GM10248 (cell line): ENCODE data around the gene ISYNA1.
"Not testable (repeated sequence)": the region's sequence is repeated elsewhere in the genome, so short reads cannot be mapped to it uniquely, and the experiment has no call there.

ENCODE experiments used
- CTCF ChIA-PET: fragments of 300-600 bp; sonication (Branson Sonifier 250); formaldehyde crosslinking; extraction: SDS; loops from one replicate; lab custom pipeline; 2021; ENCODE audit warnings: antibody characterized with exemption; lab: Yijun Ruan, JAX
- POLR2A ChIA-PET: fragments of 350-650 bp; sonication (Branson Sonifier 250); formaldehyde crosslinking; extraction: SDS; loops from one replicate; lab custom pipeline; 2020; ENCODE audit warnings: antibody characterized with exemption; lab: Yijun Ruan, JAX
- DNase-seq: peaks from one replicate; pipeline ENCODE4 v3.0.0; 2012; ENCODE audit errors: extremely low spot score
- TF ChIP-seq, protein P1 (sequence below): IDR thresholded peaks from 2 replicates; pipeline ENCODE4 v1.5.1; 2012; ENCODE audit warnings: mild to moderate bottlenecking, low read depth; ENCODE audit errors: extremely low read depth, missing control alignments, control extremely low read depth

The ISYNA1 gene

DNA sequence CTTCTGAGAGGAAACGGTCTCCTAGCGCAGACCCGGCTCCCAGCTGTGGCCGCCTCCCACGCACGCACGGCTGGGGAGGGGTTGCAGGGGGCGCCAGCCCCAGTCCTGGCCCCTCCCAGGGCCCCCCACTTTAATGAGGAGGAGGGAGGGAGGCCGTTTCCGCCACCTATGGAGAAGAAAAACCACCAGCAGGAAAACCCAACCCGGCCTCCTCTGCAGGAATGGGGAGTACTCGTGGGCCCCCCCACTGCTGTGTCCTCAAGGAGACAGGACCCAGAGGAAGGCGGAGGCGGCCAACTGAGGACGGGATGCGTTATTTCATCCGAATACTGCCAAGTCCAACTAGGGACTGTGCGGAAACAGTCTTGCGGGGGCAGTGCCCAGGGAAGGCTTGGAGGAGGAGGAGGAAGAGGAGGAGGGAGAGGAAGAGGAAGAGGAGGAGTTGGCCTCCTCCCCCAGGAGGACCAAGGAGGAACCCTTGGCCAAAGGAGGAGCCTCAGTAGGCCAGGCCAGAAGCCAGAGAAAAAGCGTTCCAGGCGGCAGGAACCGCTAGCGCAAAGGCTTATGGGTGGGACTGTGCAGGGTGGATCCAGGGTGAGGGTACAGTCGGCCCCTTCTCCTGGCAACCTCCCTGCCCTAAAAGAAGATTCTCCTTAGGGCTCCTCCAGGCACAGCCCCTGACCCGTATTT, 22.6 kb downstream of the ISYNA1 start:
- no peak for DNase-seq
- TF ChIP-seq, protein P1, sequence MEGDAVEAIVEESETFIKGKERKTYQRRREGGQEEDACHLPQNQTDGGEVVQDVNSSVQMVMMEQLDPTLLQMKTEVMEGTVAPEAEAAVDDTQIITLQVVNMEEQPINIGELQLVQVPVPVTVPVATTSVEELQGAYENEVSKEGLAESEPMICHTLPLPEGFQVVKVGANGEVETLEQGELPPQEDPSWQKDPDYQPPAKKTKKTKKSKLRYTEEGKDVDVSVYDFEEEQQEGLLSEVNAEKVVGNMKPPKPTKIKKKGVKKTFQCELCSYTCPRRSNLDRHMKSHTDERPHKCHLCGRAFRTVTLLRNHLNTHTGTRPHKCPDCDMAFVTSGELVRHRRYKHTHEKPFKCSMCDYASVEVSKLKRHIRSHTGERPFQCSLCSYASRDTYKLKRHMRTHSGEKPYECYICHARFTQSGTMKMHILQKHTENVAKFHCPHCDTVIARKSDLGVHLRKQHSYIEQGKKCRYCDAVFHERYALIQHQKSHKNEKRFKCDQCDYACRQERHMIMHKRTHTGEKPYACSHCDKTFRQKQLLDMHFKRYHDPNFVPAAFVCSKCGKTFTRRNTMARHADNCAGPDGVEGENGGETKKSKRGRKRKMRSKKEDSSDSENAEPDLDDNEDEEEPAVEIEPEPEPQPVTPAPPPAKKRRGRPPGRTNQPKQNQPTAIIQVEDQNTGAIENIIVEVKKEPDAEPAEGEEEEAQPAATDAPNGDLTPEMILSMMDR = no peak
- CTCF ChIA-PET = interaction anchor here (0.7 to 16.0 kb wide), 9 partner anchors 9 to 207 kb away, joined by 3 to 380 read pairs (median 7); partner anchors contain the start of genes GDF15, JUND, LRRC25 and LSM4
- POLR2A ChIA-PET = interaction anchor here (0.7 to 5.6 kb wide), 3 partner anchors 22 to 135 kb away, joined by 3 to 43 read pairs (median 19); partner anchors contain the start of gene JUND

DNA sequence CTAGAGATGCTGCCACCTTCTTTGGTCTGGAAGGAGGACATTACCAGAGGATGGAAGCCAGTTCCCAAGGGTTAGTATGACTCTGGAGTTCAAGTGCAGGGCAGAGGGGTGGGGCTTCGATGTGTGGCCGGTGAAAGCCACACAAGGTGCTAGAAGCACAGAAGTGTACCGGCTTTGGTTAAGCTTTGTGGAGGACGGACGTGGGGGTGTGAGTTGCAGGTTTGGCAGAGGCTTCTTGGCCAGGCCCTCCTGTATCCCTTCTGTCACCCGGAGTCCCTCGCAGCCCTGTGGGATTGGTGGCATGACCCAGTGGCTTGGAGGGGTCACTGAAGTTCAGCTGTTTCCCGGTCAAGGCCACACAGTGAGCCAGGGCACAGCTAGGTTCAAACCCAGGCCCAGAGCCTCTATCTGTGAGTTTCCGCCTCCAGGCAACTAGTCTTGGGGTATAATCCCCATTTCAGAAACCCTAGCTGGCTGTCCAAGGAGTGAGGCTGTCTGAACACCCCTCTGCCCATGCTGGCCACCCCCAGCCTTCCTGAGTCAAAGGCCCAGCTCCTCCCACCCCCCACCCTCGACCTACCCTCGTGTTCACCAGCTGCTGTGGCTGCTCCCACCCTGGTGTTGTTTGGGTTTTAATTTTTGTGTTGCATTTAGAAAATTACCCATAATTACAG, 23.3 kb downstream of the ISYNA1 start:
- ChIA-PET CTCF (interaction anchor here (0.7 to 16.0 kb wide), 9 partner anchors 9 to 206 kb away, joined by 3 to 380 read pairs (median 7); partner anchors contain the start of genes GDF15, JUND, LRRC25 and LSM4), POLR2A (interaction anchor here (0.5 to 5.6 kb wide), 3 partner anchors 23 to 135 kb away, joined by 3 to 43 read pairs (median 4); partner anchors contain the start of gene JUND)
- TF ChIP-seq, protein P1 = no peak
- DNase-seq = no peak

DNA sequence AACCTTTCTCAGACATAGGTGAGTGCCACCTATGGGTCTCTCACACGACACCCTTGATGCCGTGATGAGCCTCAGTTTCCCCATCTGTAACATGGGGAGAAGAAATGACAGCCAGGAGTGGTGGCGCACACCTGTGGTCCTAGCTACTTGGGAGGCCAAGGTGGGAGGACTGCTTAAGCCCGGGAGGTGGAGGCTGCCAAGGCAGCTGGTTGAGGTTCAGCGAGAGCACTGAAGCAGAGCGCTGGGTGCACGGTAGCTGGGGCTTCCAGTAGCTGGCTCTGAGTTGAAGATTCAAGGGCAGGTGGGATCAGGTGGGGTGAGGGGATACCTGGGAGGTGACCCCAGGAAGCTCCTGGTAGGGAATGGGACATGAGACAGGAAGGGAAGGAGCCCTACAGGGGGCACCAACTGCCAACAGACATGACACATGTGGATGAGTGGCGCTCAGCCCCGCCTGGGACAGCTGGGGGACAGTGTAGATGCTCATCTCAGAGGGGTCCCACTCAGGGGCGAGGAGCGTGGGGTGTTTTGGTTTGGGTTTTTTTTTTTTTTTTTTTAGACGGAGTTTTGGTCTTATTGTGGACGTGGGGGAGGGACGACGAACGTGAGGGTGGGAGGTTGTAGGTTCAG, 25.2 kb downstream of the ISYNA1 start:
- no peak for DNase-seq
- CTCF ChIA-PET = interaction anchor here (1.5 to 16.0 kb wide), 8 partner anchors 21 to 204 kb away, joined by 4 to 380 read pairs (median 32); partner anchors contain the start of genes GDF15, JUND, LRRC25 and LSM4
- POLR2A ChIA-PET = interaction anchor here (5.6 kb wide), 1 partner anchor 133 kb away, joined by 43 read pairs; the partner anchor contains the start of gene JUND
- TF ChIP-seq, protein P1 = no peak

DNA sequence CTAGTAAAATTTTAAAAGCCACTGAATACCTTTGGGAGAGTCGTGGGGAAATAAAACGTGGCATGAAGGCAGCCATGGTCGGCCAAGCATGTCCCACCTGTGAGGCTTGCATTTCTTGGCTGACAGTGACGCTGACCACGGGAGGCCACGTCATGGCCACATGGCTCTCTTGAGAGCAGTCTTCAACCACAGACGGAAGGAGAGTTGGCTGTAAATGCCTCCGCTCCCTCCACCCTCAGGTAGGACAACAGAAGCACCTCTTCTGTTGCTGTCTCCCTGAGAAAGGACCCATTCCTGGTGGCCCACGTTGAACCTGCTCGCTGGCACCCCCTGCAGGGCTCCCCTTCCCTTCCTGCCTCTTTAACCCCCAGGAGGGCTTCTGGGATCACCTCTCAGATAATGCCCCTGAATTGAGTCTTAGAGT, 29.9 kb downstream of the ISYNA1 start:
- DNase-seq = peak; percentile 82
- ChIA-PET CTCF (no interaction called here), POLR2A (no interaction called here)
- TF ChIP-seq, protein P1 = peak; percentile 52

DNA sequence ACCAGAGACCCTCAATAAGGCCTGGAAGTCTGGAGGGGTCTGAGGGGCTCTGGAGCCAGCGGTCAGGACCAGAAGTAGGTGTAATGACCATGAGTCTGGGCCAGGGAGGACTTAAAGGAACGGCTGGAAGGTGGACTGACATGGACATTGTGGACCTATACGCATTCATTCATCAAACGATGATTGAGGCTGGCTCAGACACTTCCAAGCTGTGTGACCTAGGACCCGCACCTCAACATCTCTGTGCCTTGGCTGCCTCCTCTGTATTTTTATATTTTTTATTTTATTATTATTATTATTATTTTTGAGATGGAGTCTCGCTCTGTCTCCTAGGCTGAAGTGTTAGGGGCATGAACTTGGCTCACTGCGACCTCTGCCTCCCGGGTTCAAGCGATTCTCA, 31.2 kb downstream of the ISYNA1 start:
- ChIA-PET POLR2A (no interaction called here), CTCF (interaction anchor here (1.2 to 12.4 kb wide), 2 partner anchors 8 to 17 kb away, joined by 4 to 181 read pairs; partner anchors contain the start of gene GDF15)
- TF ChIP-seq, protein P1 = no peak
- DNase-seq = no peak

DNA sequence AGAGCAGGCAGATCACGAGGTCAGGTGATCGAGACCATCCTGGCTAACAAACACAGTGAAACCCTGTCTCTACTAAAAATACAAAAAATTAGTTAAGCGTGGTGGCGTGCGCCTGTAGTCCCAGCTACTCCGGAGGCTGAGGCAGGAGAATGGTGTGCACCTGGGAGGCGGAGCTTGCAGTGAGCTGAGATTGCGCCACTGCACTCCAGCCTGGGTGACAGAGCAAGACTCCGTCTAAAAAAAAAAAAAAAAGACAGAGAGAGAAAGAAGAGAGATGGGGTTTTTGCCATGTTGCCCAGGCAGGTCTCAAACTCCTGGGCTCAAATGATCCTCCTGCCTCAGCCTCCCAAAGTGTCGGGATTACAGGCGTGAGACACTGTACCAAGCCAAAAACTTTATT, 32.2 kb downstream of the ISYNA1 start:
- CTCF ChIA-PET = interaction anchor here (1.2 to 12.4 kb wide), 2 partner anchors 9 to 16 kb away, joined by 4 to 181 read pairs; partner anchors contain the start of gene GDF15
- DNase-seq = not testable (repeated sequence)

DNA sequence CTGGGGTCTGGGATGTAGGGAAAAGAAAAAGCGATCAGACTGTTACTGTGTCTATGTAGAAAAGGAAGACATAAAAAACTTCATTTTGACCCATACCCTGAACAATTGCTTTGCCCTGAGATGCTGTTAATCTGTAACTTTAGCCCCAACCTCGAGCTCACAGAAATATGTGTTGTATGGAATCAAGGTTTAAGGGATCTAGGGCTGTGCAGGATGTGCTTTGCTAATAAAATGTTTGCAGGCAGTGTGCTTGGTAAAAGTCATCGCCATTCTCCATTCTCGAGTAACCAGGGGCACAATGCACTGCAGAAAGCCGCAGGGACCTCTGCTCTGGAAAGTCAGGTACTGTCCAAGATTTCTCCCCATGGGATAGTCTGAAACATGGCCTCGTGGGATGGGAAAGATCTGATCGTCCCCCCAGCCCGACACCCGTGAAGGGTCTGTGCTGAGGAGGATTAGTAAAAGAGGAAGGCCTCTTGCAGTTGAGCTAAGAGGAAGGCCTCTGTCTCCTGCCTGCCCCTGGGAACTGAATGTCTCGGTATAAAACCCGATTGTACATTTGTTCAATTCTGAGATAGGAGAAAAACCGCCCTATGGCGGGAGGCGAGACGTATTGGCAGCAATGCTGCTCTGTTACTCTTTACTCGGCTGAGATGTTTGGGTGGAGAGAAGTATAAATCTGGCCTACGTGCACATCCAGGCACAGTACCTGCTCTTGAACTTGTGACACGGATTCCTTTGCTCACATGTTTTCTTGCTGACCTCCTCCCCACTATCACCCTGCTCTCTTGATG, 35.3 kb downstream of the ISYNA1 start:
- ChIA-PET CTCF (interaction anchor here (1.2 to 23.3 kb wide), 3 partner anchors 13 to 172 kb away, joined by 4 to 380 read pairs (median 181); partner anchors contain the start of genes GDF15 and SSBP4), POLR2A (interaction anchor here (0.9 kb wide), 1 partner anchor 122 kb away, joined by 3 read pairs; no protein-coding TSS in a partner anchor)
- DNase-seq = not testable (repeated sequence)

More for the DNA sequence above, 32.2 kb downstream of the ISYNA1 start:
- POLR2A ChIA-PET = not testable (repeated sequence)
